Liver (tissue), 9 donors: ENCODE results near the gene ALX3. TPM values are rescaled to one million over a fixed set of nuclear protein-coding genes. Genes with fewer than 3 reads are reported as not detected.

Experiments used
- DNase-seq: peaks from one replicate; pipeline ENCODE4 v3.0.0-alpha.2; 2017; ENCODE audit warnings: low spot score
- H3K27ac ChIP-seq, 2 donors: one replicate each; pipeline ENCODE4 v1.7.0; 2013; ENCODE audit warnings: inconsistent platforms in 2 of 2, low read length in 2 of 2, control low read depth in 1 of 2, low read depth in 1 of 2, mild to moderate bottlenecking in 1 of 2
- H3K27me3 ChIP-seq, 4 donors: one replicate each; pipeline versions ENCODE4 v1.6.1 to v1.7.0; 2013; ENCODE audit warnings: low read length in 3 of 4, inconsistent platforms in 1 of 4, mild to moderate bottlenecking in 1 of 4, moderate library complexity in 1 of 4; ENCODE audit not compliant: control insufficient read depth in 4 of 4, insufficient read depth in 4 of 4
- H3K36me3 ChIP-seq, 4 donors: one replicate each; pipeline versions ENCODE4 v1.6.1 to v1.7.0; 2013; ENCODE audit warnings: low read length in 3 of 4, mild to moderate bottlenecking in 3 of 4, low read depth in 1 of 4, moderate library complexity in 1 of 4; ENCODE audit not compliant: control insufficient read depth in 4 of 4, insufficient read depth in 3 of 4
- H3K4me1 ChIP-seq, 4 donors: one replicate each; pipeline versions ENCODE4 v1.6.1 to v1.7.0; 2013; ENCODE audit warnings: low read length in 3 of 4, mild to moderate bottlenecking in 3 of 4, moderate library complexity in 1 of 4; ENCODE audit not compliant: control insufficient read depth in 4 of 4, insufficient read depth in 4 of 4
- H3K4me3 ChIP-seq, 3 donors: one replicate each; pipeline versions ENCODE4 v1.6.1 to v1.7.0; 2013; ENCODE audit warnings: low read length in 3 of 3, control low read depth in 1 of 3, low read depth in 1 of 3, mild to moderate bottlenecking in 1 of 3
- H3K9ac ChIP-seq, 2 donors: one replicate each; pipeline ENCODE4 v1.7.0; 2013; ENCODE audit warnings: low read length in 2 of 2, mild to moderate bottlenecking in 2 of 2, moderate library complexity in 2 of 2, control low read depth in 1 of 2, low read depth in 1 of 2
- H3K9me3 ChIP-seq, 4 donors: one replicate each; pipeline versions ENCODE4 v1.6.1 to v1.7.0; 2013; ENCODE audit warnings: low read length in 3 of 4; ENCODE audit not compliant: control insufficient read depth in 4 of 4
- ATF3 ChIP-seq: IDR thresholded peaks from 2 replicates; pipeline ENCODE4 v1.6.1; 2016; ENCODE audit warnings: antibody characterized with exemption
- EGR1 ChIP-seq, 2 donors: IDR thresholded peaks; 2 replicates each; pipeline ENCODE4 v1.6.1; 2016 to 2018; ENCODE audit warnings: antibody characterized with exemption in 2 of 2, low read depth in 2 of 2
- FOXA1 ChIP-seq: IDR thresholded peaks from 2 replicates; pipeline ENCODE4 v1.6.1; 2016; ENCODE audit warnings: antibody characterized with exemption
- FOXA2 ChIP-seq: IDR thresholded peaks from 2 replicates; pipeline ENCODE4 v1.6.1; 2016; ENCODE audit warnings: antibody characterized with exemption
- GABPA ChIP-seq, 2 donors: IDR thresholded peaks in 1 of 2; conservative IDR thresholded peaks in 1 of 2; 2 replicates each; pipeline ENCODE4 v1.6.1; 2016; ENCODE audit warnings: antibody characterized with exemption in 2 of 2, mild to moderate bottlenecking in 1 of 2, moderate library complexity in 1 of 2
- HNF4A ChIP-seq, 2 donors: conservative IDR thresholded peaks; 2 replicates each; pipeline ENCODE4 v1.6.1; 2016; ENCODE audit warnings: antibody characterized with exemption in 2 of 2, mild to moderate bottlenecking in 2 of 2
- HNF4G ChIP-seq: IDR thresholded peaks from 2 replicates; pipeline ENCODE4 v1.6.1; 2016; ENCODE audit warnings: antibody characterized with exemption
- JUND ChIP-seq, 2 donors: IDR thresholded peaks; 2 replicates each; pipeline ENCODE4 v1.6.1; 2016; ENCODE audit warnings: antibody characterized with exemption in 2 of 2
- MAX ChIP-seq: IDR thresholded peaks from 2 replicates; pipeline ENCODE4 v1.6.1; 2016; ENCODE audit warnings: antibody characterized with exemption
- NR2F2 ChIP-seq: IDR thresholded peaks from 2 replicates; pipeline ENCODE4 v1.6.1; 2016; ENCODE audit warnings: antibody characterized with exemption
- RAD21 ChIP-seq, 2 donors: IDR thresholded peaks; 2 replicates each; pipeline ENCODE4 v1.6.1; 2016; ENCODE audit warnings: antibody characterized with exemption in 2 of 2, mild to moderate bottlenecking in 2 of 2
- RXRA ChIP-seq, 2 donors: IDR thresholded peaks; 2 replicates each; pipeline ENCODE4 v1.6.1; 2017 to 2018; ENCODE audit warnings: antibody characterized with exemption in 2 of 2, mild to moderate bottlenecking in 1 of 2
- SP1 ChIP-seq: IDR thresholded peaks from 2 replicates; pipeline ENCODE4 v1.6.1; 2018; ENCODE audit warnings: antibody characterized with exemption, mild to moderate bottlenecking
- TAF1 ChIP-seq: conservative IDR thresholded peaks from 2 replicates; pipeline ENCODE4 v1.6.1; 2016; ENCODE audit warnings: antibody characterized with exemption, mild to moderate bottlenecking
- YY1 ChIP-seq: IDR thresholded peaks from 2 replicates; pipeline ENCODE4 v1.6.1; 2016; ENCODE audit warnings: antibody characterized with exemption, mild to moderate bottlenecking
- ZBTB33 ChIP-seq: IDR thresholded peaks from 2 replicates; pipeline ENCODE4 v1.6.1; 2016; ENCODE audit warnings: antibody characterized with exemption
- WGBS: extraction: QIAGEN DNeasy Blood & Tissue Kit; methylation state at CpG from one replicate; pipeline ENCODE4 v1.1.7; 2013; 5-methylcytosine and 5-hydroxymethylcytosine counted together
- polyA plus RNA-seq, 2 donors: library from polyadenylated mRNA; stranded (reverse) in 1 of 2; unstranded in 1 of 2; fragments of 200-250 nt in 1 of 2; fragments of >200 nt in 1 of 2; fragmentation: Nextera tagmentation in 1 of 2; extraction: Ambion mirVana in 1 of 2; gene quantifications; one replicate each; pipeline versions ENCODE4 v1.2.1 to v1.2.3, GENCODE V29; 2013 to 2015
- total RNA-seq, 2 donors: library from RNA; depleted of rRNA; stranded (reverse); fragments of >200 nt; gene quantifications; one replicate each; pipeline ENCODE4 v1.2.3, GENCODE V29; 2014
- TF ChIP-seq, protein P1 (sequence below): IDR thresholded peaks from 2 replicates; pipeline ENCODE4 v1.6.1; 2016; ENCODE audit warnings: antibody characterized with exemption, mild to moderate bottlenecking
- TF ChIP-seq, protein P2 (sequence below): fragments of 150-350 bp; IDR thresholded peaks from 2 replicates; pipeline ENCODE4 v1.5.1; 2017; ENCODE audit warnings: improper control_type of control experiment, low read depth, low read length; ENCODE audit not compliant: missing input control
- donor health status: healthy.
- donor health status: healthy.
- donor health status: healthy.
- donor health status: healthy.
- donor health status: healthy.

Gene ALX3
- total and polyA plus RNA-seq, 4 donors, result not detected

DNA sequence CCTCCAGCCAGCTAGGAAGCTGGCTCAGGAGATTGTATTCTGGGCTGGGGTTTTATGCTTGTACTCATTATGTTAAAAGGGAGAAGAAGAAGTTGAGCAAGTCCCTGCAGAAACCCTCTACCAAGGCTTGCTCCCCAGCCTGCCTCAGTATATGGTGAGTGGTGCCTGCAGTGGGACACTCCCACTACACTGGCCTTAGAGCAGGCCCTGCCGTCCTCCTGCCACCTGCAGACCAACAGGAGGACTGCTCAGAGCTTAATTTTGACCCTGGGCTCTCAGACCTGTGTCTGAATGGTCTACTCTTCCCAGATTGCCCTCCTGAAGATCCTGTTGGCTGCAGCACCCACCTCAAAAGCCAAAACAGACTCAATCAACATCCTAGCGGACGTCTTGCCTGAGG lies 23.0 kb downstream of the ALX3 start:
- no peak overlapping the region for H3K27ac ChIP-seq
- no peaks in the 10 kb centered on the region for H3K27me3 ChIP-seq
- H3K4me1 ChIP-seq, result peaks cover 0 to 3% (median 0%) of the 10 kb centered on the region in 4 donors
- WGBS, result 85% methylated on average over 3 of the region's 3 CpGs
- peaks cover 12 to 92% (median 74%) of the 10 kb centered on the region in 4 donors for H3K36me3 ChIP-seq
- no peaks in the 10 kb centered on the region for H3K9me3 ChIP-seq
- H3K4me3 ChIP-seq, result no peak overlapping the region
- no peak for TF ChIP-seq RXRA (IDR thresholded peaks at IDR 0.05)
- no peak for TF ChIP-seq TAF1
- no peak for TF ChIP-seq NR2F2
- no peak for TF ChIP-seq FOXA2
- no peak for TF ChIP-seq ATF3
- H3K9ac ChIP-seq, result no peak overlapping the region
- no peak for DNase-seq

DNA sequence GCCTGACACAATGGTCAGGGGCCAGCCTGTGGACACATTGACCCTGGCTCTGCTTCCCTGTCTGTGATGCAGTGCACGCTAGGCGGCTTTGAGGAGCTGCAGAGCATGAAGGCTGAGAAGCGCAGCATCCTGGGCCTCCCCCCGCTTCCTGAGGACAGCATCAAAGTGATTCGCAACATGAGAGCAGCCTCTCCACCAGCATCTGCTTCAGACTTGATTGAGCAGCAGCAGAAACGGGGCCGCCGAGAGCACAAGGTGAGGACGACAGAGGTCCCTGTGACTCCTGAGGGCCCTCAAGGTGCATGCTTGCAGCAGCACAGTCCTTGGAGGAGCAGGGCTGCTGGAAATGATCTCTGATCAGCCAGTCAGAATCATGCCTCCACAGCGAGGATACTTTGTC lies 27.5 kb downstream of the ALX3 start:
- H3K27me3 ChIP-seq, result no peaks in the 10 kb centered on the region
- DNase-seq, result no peak
- no peak overlapping the region for H3K9ac ChIP-seq
- TF ChIP-seq YY1 (no peak), MAX (no peak), SP1 (no peak), HNF4G (no peak), ATF3 (no peak), NR2F2 (no peak), FOXA1 (no peak), TAF1 (no peak), RAD21 (IDR thresholded peaks at IDR 0.05) (no peak), ZBTB33 (no peak), GABPA (IDR thresholded peaks at IDR 0.05 in 1 of 2, conservative IDR thresholded peaks at IDR 0.05 in 1 of 2) (no peak), JUND (IDR thresholded peaks at IDR 0.05) (no peak), FOXA2 (no peak), RXRA (IDR thresholded peaks at IDR 0.05) (no peak), EGR1 (IDR thresholded peaks at IDR 0.05; ENCODE audit: low read depth in 2 of 2) (no peak), HNF4A (conservative IDR thresholded peaks at IDR 0.05) (no peak)
- TF ChIP-seq, protein P1, sequence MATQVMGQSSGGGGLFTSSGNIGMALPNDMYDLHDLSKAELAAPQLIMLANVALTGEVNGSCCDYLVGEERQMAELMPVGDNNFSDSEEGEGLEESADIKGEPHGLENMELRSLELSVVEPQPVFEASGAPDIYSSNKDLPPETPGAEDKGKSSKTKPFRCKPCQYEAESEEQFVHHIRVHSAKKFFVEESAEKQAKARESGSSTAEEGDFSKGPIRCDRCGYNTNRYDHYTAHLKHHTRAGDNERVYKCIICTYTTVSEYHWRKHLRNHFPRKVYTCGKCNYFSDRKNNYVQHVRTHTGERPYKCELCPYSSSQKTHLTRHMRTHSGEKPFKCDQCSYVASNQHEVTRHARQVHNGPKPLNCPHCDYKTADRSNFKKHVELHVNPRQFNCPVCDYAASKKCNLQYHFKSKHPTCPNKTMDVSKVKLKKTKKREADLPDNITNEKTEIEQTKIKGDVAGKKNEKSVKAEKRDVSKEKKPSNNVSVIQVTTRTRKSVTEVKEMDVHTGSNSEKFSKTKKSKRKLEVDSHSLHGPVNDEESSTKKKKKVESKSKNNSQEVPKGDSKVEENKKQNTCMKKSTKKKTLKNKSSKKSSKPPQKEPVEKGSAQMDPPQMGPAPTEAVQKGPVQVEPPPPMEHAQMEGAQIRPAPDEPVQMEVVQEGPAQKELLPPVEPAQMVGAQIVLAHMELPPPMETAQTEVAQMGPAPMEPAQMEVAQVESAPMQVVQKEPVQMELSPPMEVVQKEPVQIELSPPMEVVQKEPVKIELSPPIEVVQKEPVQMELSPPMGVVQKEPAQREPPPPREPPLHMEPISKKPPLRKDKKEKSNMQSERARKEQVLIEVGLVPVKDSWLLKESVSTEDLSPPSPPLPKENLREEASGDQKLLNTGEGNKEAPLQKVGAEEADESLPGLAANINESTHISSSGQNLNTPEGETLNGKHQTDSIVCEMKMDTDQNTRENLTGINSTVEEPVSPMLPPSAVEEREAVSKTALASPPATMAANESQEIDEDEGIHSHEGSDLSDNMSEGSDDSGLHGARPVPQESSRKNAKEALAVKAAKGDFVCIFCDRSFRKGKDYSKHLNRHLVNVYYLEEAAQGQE, result no peak
- TF ChIP-seq, protein P2, sequence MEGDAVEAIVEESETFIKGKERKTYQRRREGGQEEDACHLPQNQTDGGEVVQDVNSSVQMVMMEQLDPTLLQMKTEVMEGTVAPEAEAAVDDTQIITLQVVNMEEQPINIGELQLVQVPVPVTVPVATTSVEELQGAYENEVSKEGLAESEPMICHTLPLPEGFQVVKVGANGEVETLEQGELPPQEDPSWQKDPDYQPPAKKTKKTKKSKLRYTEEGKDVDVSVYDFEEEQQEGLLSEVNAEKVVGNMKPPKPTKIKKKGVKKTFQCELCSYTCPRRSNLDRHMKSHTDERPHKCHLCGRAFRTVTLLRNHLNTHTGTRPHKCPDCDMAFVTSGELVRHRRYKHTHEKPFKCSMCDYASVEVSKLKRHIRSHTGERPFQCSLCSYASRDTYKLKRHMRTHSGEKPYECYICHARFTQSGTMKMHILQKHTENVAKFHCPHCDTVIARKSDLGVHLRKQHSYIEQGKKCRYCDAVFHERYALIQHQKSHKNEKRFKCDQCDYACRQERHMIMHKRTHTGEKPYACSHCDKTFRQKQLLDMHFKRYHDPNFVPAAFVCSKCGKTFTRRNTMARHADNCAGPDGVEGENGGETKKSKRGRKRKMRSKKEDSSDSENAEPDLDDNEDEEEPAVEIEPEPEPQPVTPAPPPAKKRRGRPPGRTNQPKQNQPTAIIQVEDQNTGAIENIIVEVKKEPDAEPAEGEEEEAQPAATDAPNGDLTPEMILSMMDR, result no peak
- no peak overlapping the region for H3K27ac ChIP-seq
- H3K36me3 ChIP-seq, result peaks cover 11 to 88% (median 79%) of the 10 kb centered on the region in 4 donors
- no peaks in the 10 kb centered on the region for H3K9me3 ChIP-seq
- no peak overlapping the region for H3K4me3 ChIP-seq
- H3K4me1 ChIP-seq, result peaks cover 0 to 1% (median 0%) of the 10 kb centered on the region in 4 donors
- WGBS, result 97% methylated on average over 10 of the region's 10 CpGs
